KMS-11 (cell line): ENCODE data around the gene FOXP1.
"Not testable (repeated sequence)": the region's sequence is repeated elsewhere in the genome, so short reads cannot be mapped to it uniquely, and the experiment has no call there.

Experiments used
- H2AFZ ChIP-seq: fragments of 200-600 bp; sonication (generic); 2 replicates; pipeline ENCODE4 v1.6.1; 2016; ENCODE audit warnings: antibody characterized with exemption, mixed run types, low read depth
- H3K27ac ChIP-seq: fragments of 200-600 bp; sonication (generic); 2 replicates; pipeline ENCODE4 v1.6.1; 2016; ENCODE audit warnings: mild to moderate bottlenecking, mixed run types
- H3K27me3 ChIP-seq: fragments of 200-600 bp; sonication (generic); 2 replicates; pipeline ENCODE4 v1.6.1; 2017; ENCODE audit warnings: mild to moderate bottlenecking, low read depth, mixed run types, moderate library complexity; ENCODE audit not compliant: insufficient read depth
- H3K36me3 ChIP-seq: fragments of 200-600 bp; sonication (generic); 2 replicates; pipeline ENCODE4 v1.6.1; 2017; ENCODE audit warnings: mild to moderate bottlenecking, mixed run types; ENCODE audit not compliant: insufficient read depth
- H3K4me1 ChIP-seq: fragments of 200-600 bp; sonication (generic); 2 replicates; pipeline ENCODE4 v1.6.1; 2016; ENCODE audit warnings: mild to moderate bottlenecking, low read depth, mixed run types; ENCODE audit not compliant: poor library complexity, severe bottlenecking
- H3K4me2 ChIP-seq: fragments of 200-600 bp; sonication (generic); 2 replicates; pipeline ENCODE4 v1.7.0; 2016; ENCODE audit warnings: mild to moderate bottlenecking, mixed run types
- H3K4me3 ChIP-seq: fragments of 200-600 bp; sonication (generic); IDR thresholded peaks from 2 replicates; pipeline ENCODE4 v1.6.1; 2017; ENCODE audit warnings: low read depth, low read length, mixed read lengths; ENCODE audit not compliant: insufficient read depth
- H3K79me2 ChIP-seq: fragments of 200-600 bp; sonication (generic); 2 replicates; pipeline ENCODE4 v1.6.1; 2016; ENCODE audit warnings: low read depth, mixed run types; ENCODE audit not compliant: insufficient read depth
- H3K9ac ChIP-seq: fragments of 200-600 bp; sonication (generic); 2 replicates; pipeline ENCODE4 v1.6.1; 2016; ENCODE audit warnings: mild to moderate bottlenecking, mixed run types
- H4K20me1 ChIP-seq: fragments of 200-600 bp; sonication (generic); 2 replicates; pipeline ENCODE4 v1.6.1; 2016; ENCODE audit warnings: mild to moderate bottlenecking, mixed run types; ENCODE audit not compliant: insufficient read depth
- CTCF ChIP-seq: fragments of 200-600 bp; sonication (generic); conservative IDR thresholded peaks from 2 replicates; pipeline ENCODE4 v1.6.1; 2017; ENCODE audit warnings: low read depth, mild to moderate bottlenecking, antibody characterized with exemption, low read length, moderate library complexity, mixed read lengths

The FOXP1 gene

GRCh38 chr3:71025010-71025409, 558.5 kb downstream of the FOXP1 start:
- Histone ChIP-seq H3K27ac (no peak overlapping the region), H3K9ac (no peak overlapping the region), H3K79me2 (no peaks in the 10 kb centered on the region), H3K4me2 (no peak overlapping the region), H4K20me1 (no peaks in the 10 kb centered on the region), H3K4me3 (no peak overlapping the region), H3K4me1 (no peaks in the 10 kb centered on the region), H3K27me3 (no peaks in the 10 kb centered on the region), H3K36me3 (no peaks in the 10 kb centered on the region), H2AFZ (no peak overlapping the region)
- TF ChIP-seq CTCF: no peak

DNA sequence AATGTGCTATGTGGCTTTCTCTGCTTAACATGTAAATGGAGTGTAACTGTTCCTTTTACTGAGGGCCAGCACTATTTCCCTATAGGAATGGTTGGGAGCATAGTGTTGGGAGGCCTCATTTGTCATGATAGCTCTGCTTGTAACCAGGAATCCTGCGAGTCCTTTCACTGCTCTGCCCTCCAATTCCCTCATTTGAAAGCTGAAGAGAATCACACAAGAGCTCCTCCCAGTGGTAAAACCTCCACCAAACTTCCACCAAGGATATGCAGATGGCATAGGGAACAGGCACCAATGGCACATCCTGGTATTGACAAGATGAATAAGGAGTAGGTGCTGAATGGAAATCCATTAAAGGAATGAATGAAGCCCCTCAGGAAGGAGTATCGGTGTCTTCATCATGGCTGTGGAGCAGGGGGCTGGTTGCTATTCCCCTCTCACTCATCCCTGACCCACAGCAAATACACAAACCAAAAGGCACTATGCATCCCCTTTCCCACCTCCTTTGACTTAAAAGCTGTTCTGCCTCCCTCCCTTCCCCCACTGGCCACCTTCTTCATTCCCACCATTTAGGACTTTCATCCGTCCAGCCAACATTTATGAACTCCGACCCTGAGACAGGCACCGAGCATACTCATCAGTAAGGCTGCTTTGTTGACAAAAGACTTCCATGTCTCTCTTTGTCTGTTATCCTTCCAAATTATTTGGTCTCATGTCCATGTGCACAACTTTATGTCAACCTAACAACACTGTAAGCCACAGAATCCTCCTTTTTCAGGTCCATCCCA, 560.8 kb downstream of the FOXP1 start:
- H3K36me3 ChIP-seq: no peaks in the 10 kb centered on the region

GRCh38 chr3:71018799-71019198, 564.7 kb downstream of the FOXP1 start:
- Histone ChIP-seq H3K79me2 (no peaks in the 10 kb centered on the region; the same call in 1 of the 2 replicates), H3K4me1 (no peaks in the 10 kb centered on the region), H3K4me3 (no peak overlapping the region), H3K27me3 (no peaks in the 10 kb centered on the region), H3K9ac (no peak overlapping the region), H3K4me2 (no peak overlapping the region), H3K36me3 (no peaks in the 10 kb centered on the region), H4K20me1 (no peaks in the 10 kb centered on the region), H2AFZ (no peak overlapping the region), H3K27ac (no peak overlapping the region)
- no peak for TF ChIP-seq CTCF

More for the DNA sequence above, 560.8 kb downstream of the FOXP1 start:
- H3K4me2 ChIP-seq: no peak overlapping the region
- no peaks in the 10 kb centered on the region for H4K20me1 ChIP-seq
- H3K27me3 ChIP-seq: no peaks in the 10 kb centered on the region
- H2AFZ ChIP-seq: no peak overlapping the region
- H3K79me2 ChIP-seq: no peaks in the 10 kb centered on the region
- H3K4me1 ChIP-seq: no peaks in the 10 kb centered on the region
- TF ChIP-seq CTCF: no peak
- H3K4me3 ChIP-seq: no peak overlapping the region
- no peak overlapping the region for H3K9ac ChIP-seq
- no peak overlapping the region for H3K27ac ChIP-seq

- Histone ChIP-seq H3K4me2 (no peak overlapping the region), H3K4me1 (peaks cover 19% of the 10 kb centered on the region), H3K27ac (no peak overlapping the region), H3K27me3 (no peaks in the 10 kb centered on the region), H3K36me3 (no peaks in the 10 kb centered on the region), H3K9ac (no peak overlapping the region), H2AFZ (no peak overlapping the region), H3K4me3 (no peak overlapping the region), H3K79me2 (peaks cover 12% of the 10 kb centered on the region; the same call in 1 of the 2 replicates), H4K20me1 (no peaks in the 10 kb centered on the region)
- no peak for TF ChIP-seq CTCF
Measured at GRCh38 chr3:71016178-71016845, 567.2 kb downstream of the FOXP1 start.

- H3K27me3 ChIP-seq, H3K27ac ChIP-seq, H3K36me3 ChIP-seq, H2AFZ ChIP-seq, H4K20me1 ChIP-seq, H3K4me2 ChIP-seq, H3K4me3 ChIP-seq, H3K9ac ChIP-seq: not testable (repeated sequence)
- Histone ChIP-seq H3K79me2 (peaks cover 12% of the 10 kb centered on the region; the same call in 1 of the 2 replicates), H3K4me1 (peaks cover 34% of the 10 kb centered on the region)
Measured at GRCh38 chr3:71014616-71015015, 568.9 kb downstream of the FOXP1 start.
